Measurements from ENCODE around the gene PSMB5.
A peak's percentile ranks its signal among the peaks of the same experiment; 100 is the strongest.

The PSMB5 gene

DNA sequence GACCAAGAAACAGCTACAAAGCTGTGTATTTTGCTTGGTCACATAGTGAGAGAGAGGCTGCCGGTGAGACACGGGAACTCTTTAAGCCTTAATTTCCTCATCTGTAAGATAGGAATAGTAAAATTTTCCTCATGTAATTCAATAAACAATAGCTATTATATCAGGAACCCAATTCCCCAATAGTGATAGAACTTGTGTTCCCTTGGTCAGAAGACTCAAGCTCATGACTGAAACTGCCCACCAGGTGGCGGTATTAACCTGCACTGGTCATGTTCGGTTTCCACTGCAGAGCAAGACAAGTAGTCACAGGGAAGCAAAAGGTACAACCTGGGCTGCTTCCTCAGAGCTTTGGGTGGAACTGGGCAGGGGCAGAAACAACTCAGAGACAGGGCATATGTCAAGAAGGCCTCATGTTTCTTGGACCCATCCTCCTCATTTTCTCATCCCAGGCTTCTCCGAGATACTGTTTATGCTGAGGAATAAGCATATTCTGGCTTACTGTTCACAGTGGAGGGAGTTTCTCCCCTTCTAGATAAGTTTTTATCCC is 48.1 kb downstream of the PSMB5 start:
- peak; percentile 76 for DNase-seq

DNA sequence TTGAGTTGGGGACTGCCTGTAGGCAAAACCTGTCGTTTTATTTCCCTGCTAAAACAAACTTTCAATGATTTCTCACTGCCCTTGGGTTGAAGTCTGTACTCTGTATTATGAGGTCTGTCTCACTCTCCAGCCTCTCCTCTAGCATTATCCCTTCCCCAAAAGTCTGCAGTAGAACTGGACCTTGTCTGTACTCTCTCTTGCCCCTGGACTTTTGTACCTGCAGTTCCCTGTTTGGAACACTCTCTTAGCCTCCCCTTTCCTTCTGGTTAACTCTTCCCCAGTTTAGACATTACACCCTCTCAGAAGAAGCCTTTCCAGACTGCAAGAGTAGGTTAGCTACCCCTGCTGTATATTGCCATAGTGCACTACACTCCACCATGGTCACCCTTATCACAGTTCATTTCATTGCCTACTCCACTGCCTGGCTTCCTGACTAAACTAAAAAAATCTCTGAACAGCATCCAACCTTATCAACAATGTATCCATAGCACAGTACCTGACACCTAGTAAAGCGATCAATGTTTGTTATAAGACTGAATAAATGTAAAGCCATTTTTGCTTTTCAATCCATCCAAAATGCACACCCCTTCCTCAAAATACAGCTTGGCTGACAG is 48.7 kb downstream of the PSMB5 start:
- no peak for DNase-seq

DNA sequence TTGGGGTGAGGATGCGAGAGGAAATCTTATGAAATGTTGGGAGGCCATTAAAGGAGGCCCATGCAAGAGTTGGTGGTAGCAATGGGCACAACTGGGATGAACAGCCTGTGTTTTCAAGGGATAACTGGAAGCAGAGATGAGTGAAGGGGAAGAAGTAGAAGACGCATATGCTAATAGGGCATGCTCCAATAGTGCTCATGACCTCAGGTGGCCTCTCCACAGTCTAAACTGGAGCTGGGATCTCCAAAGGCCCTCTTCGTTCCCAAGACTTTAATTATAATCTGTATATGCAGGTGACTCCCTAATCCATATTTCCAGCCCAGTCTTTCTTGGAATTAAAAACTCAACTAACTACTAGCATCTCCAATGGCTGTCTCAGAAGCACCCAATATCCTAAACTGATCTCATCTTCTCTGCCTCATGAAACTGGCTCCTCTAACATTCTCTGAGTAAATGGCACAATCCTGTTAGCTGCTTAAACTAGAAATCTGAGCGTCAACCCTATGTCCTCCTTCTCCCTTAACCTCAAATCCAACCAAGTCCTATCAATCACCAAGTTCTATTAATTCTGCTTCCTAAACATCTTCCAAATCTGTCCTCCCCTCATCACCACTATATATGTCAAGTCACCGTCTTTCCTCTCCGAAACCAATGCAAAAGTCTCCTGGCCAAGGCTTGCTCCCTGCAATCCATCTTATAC is 49.6 kb downstream of the PSMB5 start:
- DNase-seq, result no peak

DNA sequence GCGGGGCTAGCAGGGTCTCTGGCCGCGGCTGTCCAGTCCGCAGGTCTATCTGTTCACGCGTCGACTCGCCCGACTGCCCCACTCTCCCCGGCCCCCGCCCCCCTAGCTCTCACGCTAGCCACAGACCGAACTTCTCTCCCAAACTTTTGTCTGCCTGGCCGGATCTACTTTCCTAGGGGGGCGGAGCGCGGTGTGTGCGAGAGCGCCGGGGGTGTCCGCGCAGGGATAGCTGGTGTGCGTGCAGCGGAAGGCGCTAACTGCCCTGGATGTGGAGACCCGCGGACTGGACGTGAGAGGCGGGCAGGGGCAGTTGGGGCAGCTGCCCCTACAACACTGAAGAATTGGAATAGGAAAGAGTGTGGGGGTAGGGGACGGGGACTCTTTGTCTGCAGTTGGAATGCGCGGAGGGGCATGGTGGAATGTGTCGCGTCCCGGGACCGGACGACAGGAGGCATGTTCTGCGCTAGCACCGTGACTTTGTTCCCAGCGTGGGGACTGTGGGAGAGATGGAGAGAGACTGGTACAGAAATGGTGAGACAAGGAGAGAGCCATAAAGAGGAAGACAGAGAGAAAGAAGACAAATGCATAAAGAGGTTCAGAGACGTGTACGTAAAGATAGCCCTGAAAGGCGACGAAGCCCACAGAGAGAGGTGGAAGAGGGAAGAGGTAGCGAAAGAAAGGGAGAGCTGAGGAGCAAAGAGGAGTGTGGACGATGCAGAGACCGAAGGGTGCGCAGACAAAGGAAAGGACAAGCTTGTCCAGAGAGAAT is 52.0 kb downstream of the PSMB5 start, which contains the start of gene AJUBA:
TSS of gene AJUBA (minus strand) at position 75 of the 769 bp plus-strand sequence. CDS start 285 bp downstream, outside the sequence.
- DNase-seq, result peak; percentile 97

DNA sequence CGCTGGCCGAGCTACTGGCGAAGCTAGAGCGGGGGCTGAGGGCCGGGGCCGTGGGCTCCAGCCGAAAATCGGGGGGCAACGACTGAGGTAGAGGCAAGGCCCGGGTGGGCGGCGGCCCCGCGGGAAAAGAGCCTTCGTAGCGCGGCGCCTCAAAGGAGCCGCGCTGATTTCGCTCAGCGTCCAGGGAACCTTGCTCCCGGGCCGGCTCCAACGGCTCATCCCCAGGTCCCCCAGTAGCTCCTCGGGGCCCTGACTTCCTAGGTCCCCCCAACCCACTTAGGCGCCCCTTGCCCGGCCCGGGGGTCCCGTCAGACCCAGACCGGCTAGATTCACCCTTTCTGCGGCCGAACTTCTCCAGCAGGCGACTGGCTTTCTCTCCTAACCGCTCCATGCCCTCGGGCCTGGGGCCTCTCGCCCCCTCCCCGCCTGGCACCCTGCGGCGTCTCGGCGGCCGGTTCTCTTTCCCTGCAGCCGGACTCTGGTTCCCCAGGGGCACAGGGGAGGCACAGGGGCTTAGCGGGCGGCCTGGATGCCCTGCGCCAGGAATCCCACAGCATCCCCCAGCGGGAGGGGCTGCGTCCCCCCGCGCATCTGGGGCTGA is 52.7 kb downstream of the PSMB5 start:
- DNase-seq, result no peak

GRCh38 chr14:22981090-22981875 is 53.4 kb downstream of the PSMB5 start:
- no peak for DNase-seq

DNA sequence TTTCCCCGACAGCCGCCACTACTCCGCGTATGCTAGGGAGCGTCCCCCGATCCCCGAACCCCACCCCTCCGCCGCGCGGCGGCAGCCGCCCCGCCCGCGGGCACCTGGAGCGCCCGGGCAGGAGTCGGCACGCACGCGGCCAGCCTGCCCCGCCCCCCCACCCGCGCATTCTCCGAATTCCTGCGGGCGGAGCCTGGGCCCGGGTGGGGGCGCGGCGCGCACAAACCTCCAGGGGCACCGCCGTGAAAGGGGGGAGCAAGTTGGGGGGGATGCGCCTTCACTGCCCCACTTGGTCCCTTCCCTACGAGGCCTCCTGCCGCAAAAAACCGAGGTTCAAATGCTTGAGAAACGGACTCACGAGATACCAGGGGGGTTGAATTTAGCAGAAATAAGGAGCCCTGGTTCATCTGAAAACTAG is 54.0 kb downstream of the PSMB5 start:
- peak; percentile 71 for DNase-seq

DNA sequence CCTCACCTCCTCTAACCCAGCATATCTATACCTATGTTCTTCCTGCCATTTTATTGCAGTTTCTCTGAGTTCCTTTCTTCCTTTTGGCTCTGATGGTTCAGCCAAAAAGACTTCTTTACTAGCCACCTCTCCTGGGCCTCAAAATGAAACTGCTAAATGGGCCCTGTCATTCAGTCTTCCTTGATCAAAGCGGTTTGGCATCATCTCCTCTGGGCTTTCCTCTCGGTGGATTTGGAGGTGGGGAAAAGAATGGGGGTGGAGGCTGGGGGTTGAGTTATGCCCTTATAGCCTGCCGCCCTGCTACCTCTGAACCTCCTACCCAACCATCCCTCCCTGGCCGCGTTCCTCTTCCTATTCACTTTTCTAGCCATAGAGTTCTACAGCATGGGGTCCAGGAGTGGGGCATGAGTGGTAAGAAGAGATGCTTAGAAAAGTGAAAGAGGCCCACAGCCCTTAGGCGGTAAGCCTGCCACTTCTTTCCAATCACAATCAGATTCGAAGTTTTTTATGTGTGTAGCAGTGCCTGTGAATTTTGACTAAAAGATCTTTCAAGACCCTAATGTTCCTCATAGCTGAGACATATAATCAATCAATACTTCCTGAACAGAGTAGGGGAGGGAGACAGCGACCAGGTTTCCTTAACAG is 54.8 kb downstream of the PSMB5 start:
- no peak for DNase-seq

GRCh38 chr14:22978981-22979671 is 55.6 kb downstream of the PSMB5 start:
- DNase-seq, result no peak

DNA sequence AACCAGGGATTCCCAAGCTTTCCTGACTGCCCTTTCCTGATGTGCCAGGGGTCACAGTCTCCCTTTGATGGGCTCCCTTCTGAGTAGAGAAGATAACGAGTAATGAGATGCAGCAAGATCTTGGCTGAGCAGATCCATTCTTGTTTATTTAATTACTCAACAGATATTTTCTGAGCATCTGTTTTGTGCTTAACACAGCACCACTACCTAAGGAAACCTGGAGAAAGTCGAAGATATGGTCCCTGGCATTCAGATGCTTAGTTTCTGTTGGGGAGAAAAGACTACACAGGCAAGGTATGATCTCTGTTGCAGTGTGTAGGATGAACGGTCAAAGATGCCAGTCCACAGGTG is 56.2 kb downstream of the PSMB5 start:
- no peak for DNase-seq

DNA sequence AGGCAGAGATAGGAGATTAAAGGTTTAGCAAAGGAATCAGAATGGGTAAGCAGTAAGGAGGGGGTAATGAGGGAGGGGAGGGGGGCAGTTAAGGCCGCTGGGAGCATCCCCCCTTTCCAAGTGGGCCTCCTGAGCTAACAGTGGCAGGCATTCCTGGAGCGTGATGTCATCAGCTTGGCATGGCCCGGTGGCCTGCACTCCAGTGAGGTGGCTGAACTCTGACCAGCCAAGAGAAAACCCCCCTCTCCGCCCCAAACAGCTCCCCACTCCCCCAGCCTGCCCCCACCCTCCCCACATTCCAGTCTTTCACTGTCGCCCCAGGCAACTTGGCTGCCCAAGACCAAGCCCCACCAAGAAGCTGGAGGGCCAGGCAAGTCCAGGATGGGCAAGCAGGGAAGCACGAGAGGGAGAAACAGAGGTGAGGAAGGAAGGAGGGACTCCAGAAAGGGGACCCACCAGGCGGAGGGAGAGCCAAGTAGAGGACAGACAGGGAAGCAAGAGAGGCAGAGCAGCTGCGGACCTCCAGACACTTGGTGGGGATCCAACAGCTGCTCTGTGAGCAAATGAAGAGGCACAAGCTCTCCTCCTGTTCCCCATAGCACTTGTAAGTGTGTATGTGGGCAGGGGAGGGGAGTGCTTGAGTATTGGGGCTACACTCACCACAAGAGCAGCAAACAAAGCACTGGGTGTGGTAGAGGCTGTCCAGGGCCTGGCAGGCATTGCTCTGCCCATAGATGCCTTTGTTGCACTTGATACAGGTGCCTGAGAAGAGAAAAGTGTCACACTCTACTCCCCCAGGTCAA is 56.8 kb downstream of the PSMB5 start:
- DNase-seq, result peak; percentile 92

DNA sequence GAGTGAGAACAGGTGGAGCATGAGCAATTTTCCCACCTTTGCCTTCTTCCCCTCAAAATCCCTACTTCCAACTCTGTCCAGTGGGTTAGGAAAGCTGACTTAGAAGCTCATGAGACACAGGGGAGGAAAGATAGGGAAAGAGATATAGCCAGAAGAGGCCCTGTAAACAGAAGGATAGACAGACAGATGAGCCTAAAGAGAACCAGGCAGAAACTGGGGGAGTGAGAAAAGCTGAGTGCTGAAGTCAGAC is 57.3 kb downstream of the PSMB5 start:
- DNase-seq, result no peak

DNA sequence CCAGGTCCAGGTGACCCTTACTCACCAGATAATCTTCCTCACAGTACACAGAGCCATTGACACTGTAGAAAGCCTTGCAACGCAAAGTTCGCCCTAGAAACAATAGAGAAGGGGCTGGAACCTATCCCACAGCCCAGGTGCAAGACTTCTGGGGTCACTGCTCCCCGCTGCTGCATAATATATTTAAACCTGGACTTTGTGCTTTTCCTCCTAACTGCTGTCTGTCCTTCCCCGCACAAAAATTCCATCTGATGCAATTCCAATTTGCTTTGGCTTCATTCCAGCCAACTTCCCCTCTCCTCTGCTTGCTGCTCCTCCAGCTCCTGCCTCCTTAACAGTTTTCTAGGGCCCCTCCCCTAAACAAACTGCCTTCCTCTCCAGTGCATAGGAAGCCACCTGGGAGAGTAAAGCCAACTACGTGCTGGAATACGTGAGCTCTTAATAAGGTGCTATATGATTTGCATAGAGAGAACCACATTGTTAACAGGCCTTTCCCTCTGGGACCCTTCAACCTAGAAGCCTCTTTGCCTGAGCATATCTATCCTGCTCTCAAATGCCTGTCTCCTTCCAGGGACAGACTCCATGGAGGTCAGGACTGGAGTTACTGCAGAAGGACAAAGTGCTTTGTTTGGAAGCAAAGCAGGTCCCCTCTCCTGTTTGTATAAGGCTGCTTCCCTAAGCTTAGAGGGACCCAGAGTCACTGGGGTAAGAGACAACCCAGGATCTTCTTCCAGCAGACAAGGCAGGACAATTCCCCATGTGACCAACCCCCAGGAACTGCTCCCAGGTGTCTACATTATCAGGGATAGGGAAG is 57.9 kb downstream of the PSMB5 start:
- peak; percentile 79 for DNase-seq
